GM21381 (cell line): ENCODE measurements around the gene DNMT3L.
"Not testable (repeated sequence)": the region's sequence is repeated elsewhere in the genome, so short reads cannot be mapped to it uniquely, and the experiment has no call there.

Experiments used
- ATAC-seq: cut with Tn5 transposase; IDR thresholded peaks from one replicate; pipeline ENCODE4 v1.9.1; 2021; ENCODE audit warnings: mild to moderate bottlenecking, moderate library complexity; ENCODE audit not compliant: unreplicated experiment

DNMT3L gene

GRCh38 chr21:44295163-44295573 is 33.5 kb upstream of the DNMT3L start:
- no peak for ATAC-seq

DNA sequence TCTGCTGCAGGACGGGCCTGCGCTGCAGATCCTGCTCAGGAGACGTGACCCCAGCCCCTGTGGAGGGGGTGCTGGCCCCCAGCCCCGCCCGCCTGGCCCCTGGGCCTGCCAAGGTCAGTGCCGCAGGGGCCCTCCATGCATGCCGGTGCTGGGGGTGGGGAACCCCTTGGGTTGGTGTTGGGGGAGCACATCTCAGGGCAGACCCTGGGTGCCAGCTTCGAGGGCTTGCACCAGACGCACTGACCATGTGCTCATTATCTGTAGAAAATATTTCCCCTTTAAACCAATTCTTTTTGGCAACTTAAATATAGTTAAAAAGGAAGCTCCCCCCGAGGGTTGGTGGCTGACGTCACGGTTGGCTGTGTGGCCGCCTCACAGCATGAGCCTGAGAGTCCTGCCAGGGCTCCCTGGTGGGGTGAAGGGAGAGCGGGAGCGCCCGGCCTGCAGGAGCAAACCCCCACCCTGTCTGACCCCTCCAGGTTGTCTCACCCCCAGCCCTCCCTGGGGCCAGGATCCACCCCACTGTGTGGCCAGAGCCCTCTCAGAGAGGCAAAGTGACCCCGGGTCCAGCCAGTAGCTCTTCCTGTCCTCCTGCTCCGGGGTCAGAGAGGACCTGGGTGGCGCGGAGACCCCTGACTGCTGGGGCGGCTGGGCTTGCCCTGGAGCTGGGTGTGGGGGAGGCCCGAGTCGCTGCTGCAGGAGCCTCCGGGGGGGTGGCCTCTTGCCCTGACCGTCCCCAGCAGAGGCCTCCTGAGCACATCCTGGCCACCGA is 32.9 kb upstream of the DNMT3L start:
- ATAC-seq, result no peak

- ATAC-seq, result no peak
These were observed 32.0 kb upstream of the DNMT3L start for GRCh38 chr21:44293551-44294231.

DNA sequence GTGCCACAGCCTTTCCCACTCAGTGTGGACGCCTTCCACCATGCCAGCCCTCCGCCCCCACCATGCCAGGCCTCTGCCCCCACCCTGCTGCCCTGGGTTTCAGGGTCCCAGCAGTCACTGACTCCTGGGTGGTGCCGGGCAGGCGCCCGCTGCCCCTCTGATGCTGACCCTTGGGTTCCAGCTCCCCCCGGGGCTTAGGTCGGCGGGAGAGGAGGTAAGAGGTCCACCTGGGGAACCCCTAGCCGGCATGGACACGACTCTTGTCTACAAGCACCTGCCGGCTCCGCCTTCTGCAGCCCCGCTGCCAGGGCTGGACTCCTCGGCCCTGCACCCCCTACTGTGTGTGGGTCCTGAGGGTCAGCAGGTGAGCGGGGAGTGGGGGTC is 31.1 kb upstream of the DNMT3L start:
- no peak for ATAC-seq

DNA sequence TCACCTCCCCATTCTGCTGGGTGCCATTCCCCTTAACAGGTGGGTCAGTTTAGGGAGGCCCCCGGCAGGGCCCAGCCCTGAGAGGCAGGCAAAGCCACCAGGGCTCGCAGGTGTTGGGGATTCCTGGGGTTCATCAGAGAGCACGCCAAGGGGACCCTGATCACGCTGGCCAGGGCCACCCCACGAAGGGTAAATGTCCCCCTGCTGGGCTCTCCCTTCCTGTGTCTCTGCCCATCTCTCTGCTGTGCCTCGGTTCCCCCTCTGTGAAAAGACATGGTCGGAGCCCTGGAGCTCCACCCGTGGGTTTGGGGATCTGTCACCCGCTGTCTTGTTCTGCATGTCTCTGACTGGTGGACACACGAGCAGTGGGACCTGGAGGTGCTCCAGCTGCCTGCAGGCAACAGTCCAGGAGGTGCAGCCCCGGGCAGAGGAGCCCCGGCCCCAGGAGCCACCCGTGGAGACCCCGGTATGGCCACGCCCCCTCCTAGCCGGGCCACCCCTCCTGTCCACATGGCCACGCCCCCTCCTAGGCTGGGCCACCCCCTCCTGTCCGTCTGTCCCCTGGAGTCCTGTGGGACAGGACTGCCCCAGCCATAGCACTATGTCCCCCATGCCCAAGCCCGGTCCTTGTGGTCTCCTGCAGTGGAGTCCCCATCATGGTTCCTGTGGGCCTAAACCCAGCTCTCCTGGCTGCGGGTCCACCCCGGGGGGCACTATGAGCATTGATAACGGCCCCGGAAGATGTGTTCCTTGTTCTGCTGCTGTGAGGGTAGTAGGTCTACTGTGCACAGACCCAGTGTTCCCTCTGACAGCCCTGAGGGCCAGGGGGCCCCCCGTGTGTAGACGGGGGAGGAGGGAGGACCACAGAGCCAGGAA is 30.5 kb upstream of the DNMT3L start:
- no peak for ATAC-seq

GRCh38 chr21:44291078-44291935 is 29.6 kb upstream of the DNMT3L start:
- ATAC-seq, result no peak

GRCh38 chr21:44290327-44291077 is 28.8 kb upstream of the DNMT3L start:
- no peak for ATAC-seq

- no peak for ATAC-seq
These were observed 27.8 kb upstream of the DNMT3L start for GRCh38 chr21:44289381-44290010.

DNA sequence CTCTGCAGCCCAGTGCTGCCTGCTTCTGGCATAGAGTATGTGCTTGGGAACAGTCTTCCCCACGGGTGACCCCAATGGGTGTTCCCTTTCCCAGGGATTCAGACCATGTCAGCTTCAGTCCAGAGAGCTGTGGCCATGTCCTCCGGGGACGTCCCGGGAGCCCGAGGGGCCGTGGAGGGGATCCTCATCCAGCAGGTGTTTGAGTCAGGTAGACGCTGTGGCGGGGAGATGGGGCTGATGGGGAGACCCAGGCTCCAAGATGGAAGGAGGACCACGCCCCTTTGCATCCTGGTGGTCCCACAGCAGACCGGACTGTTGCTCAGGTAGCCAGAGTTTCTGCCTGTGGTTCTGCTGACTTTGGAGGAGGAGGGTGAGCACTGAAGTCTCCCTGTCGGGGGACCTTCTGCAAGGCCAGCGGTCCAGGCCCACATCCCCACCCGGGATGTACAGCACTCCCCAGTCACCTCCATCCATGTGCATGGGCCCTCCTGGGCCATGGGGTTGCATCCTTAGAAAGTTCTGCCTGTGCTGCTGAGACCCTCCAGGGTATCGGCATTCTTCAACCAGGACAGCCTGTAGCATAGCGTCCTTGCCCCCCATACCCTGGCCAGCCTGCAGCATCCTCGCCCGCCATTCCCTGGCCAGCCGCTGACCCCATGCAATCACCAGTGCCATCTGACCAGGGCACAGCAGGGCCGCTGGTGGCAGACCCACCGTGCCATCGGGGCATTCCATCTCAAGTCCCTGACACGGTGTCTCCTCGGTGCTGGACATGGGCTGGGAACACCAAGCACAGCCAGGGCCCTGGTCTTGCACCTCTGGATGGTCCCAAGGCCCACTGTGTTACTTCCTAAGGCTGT is 26.8 kb upstream of the DNMT3L start:
- ATAC-seq, result no peak

DNA sequence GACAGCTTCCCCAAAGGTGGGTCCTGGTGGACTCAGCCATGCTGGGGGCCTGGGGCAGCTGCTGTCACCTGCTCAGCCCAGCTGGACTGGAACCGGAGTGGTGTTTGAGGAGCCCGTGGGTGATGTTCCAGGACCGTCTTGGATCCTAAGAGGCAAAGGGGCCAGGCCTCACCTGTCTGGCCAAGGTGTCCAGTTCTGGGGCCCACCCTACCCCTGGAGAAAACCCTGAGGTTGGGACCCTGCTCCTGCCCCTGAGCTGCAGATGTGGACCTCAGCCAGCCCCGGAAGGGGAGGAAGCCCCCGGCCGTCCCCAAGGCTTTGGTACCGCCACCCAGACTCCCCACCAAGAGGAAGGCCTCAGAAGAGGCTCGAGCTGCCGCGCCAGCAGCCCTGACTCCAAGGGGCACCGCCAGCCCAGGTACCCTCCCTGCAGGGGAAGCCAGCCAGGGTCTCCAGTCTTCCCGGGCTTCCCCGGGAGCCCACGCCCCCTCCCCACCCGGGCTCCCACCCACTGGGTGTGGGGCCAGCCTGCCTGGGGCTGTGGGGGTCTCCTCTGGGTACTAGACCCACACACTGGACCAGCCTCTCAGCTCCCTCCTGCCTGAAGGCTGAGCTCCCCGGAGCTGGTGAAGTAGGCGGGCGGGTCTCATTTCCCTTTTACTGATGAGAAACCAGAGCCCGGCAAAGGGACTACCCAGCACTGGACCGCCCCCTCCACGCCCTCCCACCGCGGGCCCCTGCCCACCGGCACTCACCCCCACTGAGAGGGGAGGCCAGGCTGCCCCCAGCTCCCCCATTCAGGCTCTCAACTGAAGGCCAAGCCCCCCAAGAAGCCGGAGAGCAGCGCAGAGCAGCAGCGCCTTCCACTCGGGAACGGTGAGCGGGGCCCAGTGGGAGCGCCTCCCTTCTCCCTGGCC is 25.3 kb upstream of the DNMT3L start:
- ATAC-seq, result no peak

- ATAC-seq, result no peak
These were observed 24.5 kb upstream of the DNMT3L start for GRCh38 chr21:44286086-44286715.

DNA sequence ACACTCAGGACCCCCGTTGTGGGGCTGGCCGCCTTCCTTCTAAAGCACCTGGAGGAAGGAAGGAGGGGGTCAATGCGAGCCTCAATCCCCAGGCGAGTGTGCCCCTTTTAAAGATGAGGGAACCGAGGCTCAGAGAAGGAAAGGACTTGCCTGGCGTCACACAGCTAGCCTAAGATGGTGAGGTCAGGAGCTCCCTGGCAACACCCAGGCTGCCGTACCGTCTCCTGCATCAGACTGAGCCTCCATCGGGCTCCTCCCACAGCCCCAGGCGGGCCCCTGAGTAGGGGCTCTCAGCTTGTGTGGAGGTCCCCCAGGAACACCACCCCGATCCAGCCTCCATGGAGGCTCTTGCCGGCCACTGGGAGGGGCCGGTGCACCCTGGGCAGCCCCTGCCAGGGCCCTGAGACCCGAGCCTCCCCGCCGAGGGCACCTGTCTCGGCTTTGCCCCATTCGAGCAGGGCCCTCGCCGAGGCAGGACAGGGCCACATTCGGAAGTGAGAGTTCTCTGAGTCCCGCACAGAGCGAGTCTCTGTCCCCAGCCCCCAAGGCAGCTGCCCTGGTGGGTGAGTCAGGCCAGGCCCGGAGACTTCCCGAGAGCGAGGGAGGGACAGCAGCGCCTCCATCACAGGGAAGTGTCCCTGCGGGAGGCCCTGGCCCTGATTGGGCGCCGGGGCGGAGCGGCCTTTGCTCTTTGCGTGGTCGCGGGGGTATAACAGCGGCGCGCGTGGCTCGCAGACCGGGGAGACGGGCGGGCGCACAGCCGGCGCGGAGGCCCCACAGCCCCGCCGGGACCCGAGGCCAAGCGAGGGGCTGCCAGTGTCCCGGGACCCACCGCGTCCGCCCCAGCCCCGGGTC is 23.7 kb upstream of the DNMT3L start, which contains the start of gene AIRE:
TSS of gene AIRE (plus strand) at position 739 of the 855 bp plus-strand sequence. CDS start 131 bp downstream, outside the sequence.
- no peak for ATAC-seq

DNA sequence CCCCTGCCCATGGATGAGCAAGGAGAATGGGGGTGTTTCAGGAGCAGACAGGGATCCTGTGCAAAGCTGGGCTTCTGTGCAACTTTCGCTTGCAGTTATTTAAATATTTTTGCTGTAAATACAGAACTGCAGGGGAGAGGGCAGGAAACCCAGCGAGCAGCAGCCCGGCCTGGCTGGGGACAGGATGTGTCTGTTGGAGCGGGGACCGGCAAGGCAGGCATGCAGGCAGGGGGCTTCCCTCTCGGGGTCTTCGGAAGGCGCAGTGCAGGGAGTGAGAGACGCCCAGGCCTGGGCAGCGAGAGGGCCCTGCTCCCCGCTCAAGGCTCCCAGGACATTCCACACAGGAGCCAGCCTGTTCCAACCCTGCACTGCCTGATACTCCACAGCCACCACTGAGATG is 22.3 kb upstream of the DNMT3L start:
- no peak for ATAC-seq

GRCh38 chr21:44283211-44283785 is 21.6 kb upstream of the DNMT3L start:
- not testable (repeated sequence) for ATAC-seq

GRCh38 chr21:44282370-44282769 is 20.7 kb upstream of the DNMT3L start:
- no peak for ATAC-seq

- no peak for ATAC-seq
These were observed 20.1 kb upstream of the DNMT3L start for GRCh38 chr21:44281801-44282200.
